ENCODE results near the gene GARNL3. TPM values are rescaled to one million over a fixed set of nuclear protein-coding genes. Genes with fewer than 3 reads are reported as not detected.

Gene GARNL3
- total RNA-seq, 1 donor from 2014 or later = 4.4 TPM

- no peak for DNase-seq (ENCODE audit: low read depth, low spot score)
Observed at GRCh38 chr9:127402401-127403090, 138.0 kb downstream of the GARNL3 start.

- DNase-seq (ENCODE audit: low read depth, low spot score) = no peak
Observed at GRCh38 chr9:127403507-127404192, 139.1 kb downstream of the GARNL3 start.

GRCh38 chr9:127404631-127405030 is 140.1 kb downstream of the GARNL3 start:
- no peak for DNase-seq (ENCODE audit: low read depth, low spot score)

- DNase-seq (ENCODE audit: low read depth, low spot score) = no peak
Observed at GRCh38 chr9:127405344-127406125, 141.0 kb downstream of the GARNL3 start.

GRCh38 chr9:127406799-127407491 is 142.4 kb downstream of the GARNL3 start:
- DNase-seq (ENCODE audit: low read depth, low spot score) = no peak

GRCh38 chr9:127407492-127407843 is 142.9 kb downstream of the GARNL3 start:
- DNase-seq (ENCODE audit: low read depth, low spot score) = no peak

- no peak for DNase-seq (ENCODE audit: low read depth, low spot score)
Observed at GRCh38 chr9:127411122-127411521, 146.5 kb downstream of the GARNL3 start.

GRCh38 chr9:127415141-127415540 is 150.6 kb downstream of the GARNL3 start:
- DNase-seq (ENCODE audit: low read depth, low spot score) = no peak

GRCh38 chr9:127415657-127416056 is 151.1 kb downstream of the GARNL3 start:
- DNase-seq (ENCODE audit: low read depth, low spot score) = no peak

GRCh38 chr9:127417131-127418036 is 152.8 kb downstream of the GARNL3 start:
- no peak for DNase-seq (ENCODE audit: low read depth, low spot score)

GRCh38 chr9:127418037-127418471 is 153.5 kb downstream of the GARNL3 start:
- DNase-seq (ENCODE audit: low read depth, low spot score) = no peak

GRCh38 chr9:127419348-127419747 is 154.8 kb downstream of the GARNL3 start:
- no peak for DNase-seq (ENCODE audit: low read depth, low spot score)

GRCh38 chr9:127421057-127421456 is 156.5 kb downstream of the GARNL3 start:
- DNase-seq (ENCODE audit: low read depth, low spot score) = no peak

- DNase-seq (ENCODE audit: low read depth, low spot score) = no peak
Observed at GRCh38 chr9:127422133-127422782, 157.7 kb downstream of the GARNL3 start.

GRCh38 chr9:127422787-127423186 is 158.2 kb downstream of the GARNL3 start:
- no peak for DNase-seq (ENCODE audit: low read depth, low spot score)

- DNase-seq (ENCODE audit: low read depth, low spot score) = no peak
Observed at GRCh38 chr9:127423476-127423933, 158.9 kb downstream of the GARNL3 start.

GRCh38 chr9:127423934-127424675 is 159.5 kb downstream of the GARNL3 start, which contains the start of gene ZNF79:
Gene ZNF79, plus strand, starts transcription at chr9:127424382. Its CDS starts 406 bp downstream, at chr9:127424788.
- DNase-seq (ENCODE audit: low read depth, low spot score) = peak; percentile 79

GRCh38 chr9:127424676-127424999 is 160.1 kb downstream of the GARNL3 start:
- no peak for DNase-seq (ENCODE audit: low read depth, low spot score)

GRCh38 chr9:127426756-127427155 is 162.2 kb downstream of the GARNL3 start:
- no peak for DNase-seq (ENCODE audit: low read depth, low spot score)

Data from pulmonary artery endothelial cell (primary cell).